Measurements from ENCODE around the gene FADS1.

DNA sequence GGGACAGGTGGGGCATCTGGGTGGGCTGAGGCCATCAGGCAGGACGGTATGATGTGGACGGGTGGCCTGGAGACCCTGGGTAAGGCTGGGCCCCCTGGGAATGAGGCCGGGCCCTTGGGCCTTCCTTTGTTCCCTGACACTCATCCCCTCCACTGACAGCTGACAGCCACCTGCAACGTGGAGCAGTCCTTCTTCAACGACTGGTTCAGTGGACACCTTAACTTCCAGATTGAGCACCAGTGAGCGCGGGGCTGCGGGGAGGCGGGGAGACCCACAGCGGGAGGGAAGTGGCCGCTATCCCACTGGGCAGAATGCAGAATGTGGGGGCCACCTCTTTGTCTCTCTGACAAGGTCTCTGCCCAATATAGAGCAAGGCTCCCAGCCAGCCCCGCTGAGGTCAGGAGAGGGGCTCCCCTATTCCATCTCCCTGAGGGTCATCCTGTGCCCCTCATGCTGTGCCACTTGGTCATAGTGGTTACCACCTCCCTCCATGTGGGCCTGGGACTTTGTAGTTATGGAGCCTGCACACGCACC, 46.8 kb upstream of the FADS1 start:
- TF ChIP-seq, protein P1, sequence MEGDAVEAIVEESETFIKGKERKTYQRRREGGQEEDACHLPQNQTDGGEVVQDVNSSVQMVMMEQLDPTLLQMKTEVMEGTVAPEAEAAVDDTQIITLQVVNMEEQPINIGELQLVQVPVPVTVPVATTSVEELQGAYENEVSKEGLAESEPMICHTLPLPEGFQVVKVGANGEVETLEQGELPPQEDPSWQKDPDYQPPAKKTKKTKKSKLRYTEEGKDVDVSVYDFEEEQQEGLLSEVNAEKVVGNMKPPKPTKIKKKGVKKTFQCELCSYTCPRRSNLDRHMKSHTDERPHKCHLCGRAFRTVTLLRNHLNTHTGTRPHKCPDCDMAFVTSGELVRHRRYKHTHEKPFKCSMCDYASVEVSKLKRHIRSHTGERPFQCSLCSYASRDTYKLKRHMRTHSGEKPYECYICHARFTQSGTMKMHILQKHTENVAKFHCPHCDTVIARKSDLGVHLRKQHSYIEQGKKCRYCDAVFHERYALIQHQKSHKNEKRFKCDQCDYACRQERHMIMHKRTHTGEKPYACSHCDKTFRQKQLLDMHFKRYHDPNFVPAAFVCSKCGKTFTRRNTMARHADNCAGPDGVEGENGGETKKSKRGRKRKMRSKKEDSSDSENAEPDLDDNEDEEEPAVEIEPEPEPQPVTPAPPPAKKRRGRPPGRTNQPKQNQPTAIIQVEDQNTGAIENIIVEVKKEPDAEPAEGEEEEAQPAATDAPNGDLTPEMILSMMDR (conservative IDR thresholded peaks at IDR 0.05): no peak
- no peak for TF ChIP-seq ZFX (IDR thresholded peaks at IDR 0.05)
